BE2C (cell line): ENCODE results near the gene RAD18.

ENCODE experiments used
- DNase-seq: peaks from one replicate; pipeline ENCODE4 v3.0.0-alpha.2; 2020
- H3K27me3 ChIP-seq: fragments of 250-450 bp; sonication (Bioruptor Pico); 2 replicates; pipeline ENCODE4 v1.5.1; 2020; ENCODE audit warnings: mild to moderate bottlenecking
- H3K36me3 ChIP-seq: fragments of 250-450 bp; sonication (Bioruptor Pico); 2 replicates; pipeline ENCODE4 v1.5.1; 2020; ENCODE audit warnings: mild to moderate bottlenecking
- H3K4me1 ChIP-seq: fragments of 250-450 bp; sonication (Bioruptor Pico); 2 replicates; pipeline ENCODE4 v1.5.1; 2020
- H3K4me3 ChIP-seq: 2 replicates; pipeline ENCODE4 v1.5.1; 2011; ENCODE audit warnings: low read depth, low read length
- H3K9me3 ChIP-seq: fragments of 250-450 bp; sonication (Bioruptor Pico); 2 replicates; pipeline ENCODE4 v1.5.1; 2020
- CTCF ChIP-seq: IDR thresholded peaks from 2 replicates; pipeline ENCODE4 v1.5.1; 2012; ENCODE audit warnings: mild to moderate bottlenecking, low read depth, low read length

RAD18 gene

GRCh38 chr3:8966150-8966819, 3.0 kb upstream of the RAD18 start:
- no peaks in the 10 kb centered on the region for H3K4me1 ChIP-seq
- H3K4me3 ChIP-seq, result no peak overlapping the region

GRCh38 chr3:8964436-8965370, 1.4 kb upstream of the RAD18 start:
- Histone ChIP-seq H3K4me3 (no peak overlapping the region), H3K27me3 (no peaks in the 10 kb centered on the region), H3K9me3 (no peaks in the 10 kb centered on the region), H3K4me1 (no peaks in the 10 kb centered on the region), H3K36me3 (no peaks in the 10 kb centered on the region)
- DNase-seq, result no peak
- no peak for TF ChIP-seq CTCF

More at GRCh38 chr3:8966150-8966819, 3.0 kb upstream of the RAD18 start:
- Histone ChIP-seq H3K27me3 (no peaks in the 10 kb centered on the region), H3K36me3 (no peaks in the 10 kb centered on the region), H3K9me3 (no peaks in the 10 kb centered on the region)
- TF ChIP-seq CTCF, result no peak
- no peak for DNase-seq

GRCh38 chr3:8962226-8962861, 928 bp downstream of the RAD18 start:
- H3K9me3 ChIP-seq, result no peaks in the 10 kb centered on the region
- H3K4me1 ChIP-seq, result no peaks in the 10 kb centered on the region
- no peak for DNase-seq
- no peak for TF ChIP-seq CTCF
- H3K36me3 ChIP-seq, result no peaks in the 10 kb centered on the region
- peak overlapping the region; percentile 88 for H3K4me3 ChIP-seq
- no peaks in the 10 kb centered on the region for H3K27me3 ChIP-seq

DNA sequence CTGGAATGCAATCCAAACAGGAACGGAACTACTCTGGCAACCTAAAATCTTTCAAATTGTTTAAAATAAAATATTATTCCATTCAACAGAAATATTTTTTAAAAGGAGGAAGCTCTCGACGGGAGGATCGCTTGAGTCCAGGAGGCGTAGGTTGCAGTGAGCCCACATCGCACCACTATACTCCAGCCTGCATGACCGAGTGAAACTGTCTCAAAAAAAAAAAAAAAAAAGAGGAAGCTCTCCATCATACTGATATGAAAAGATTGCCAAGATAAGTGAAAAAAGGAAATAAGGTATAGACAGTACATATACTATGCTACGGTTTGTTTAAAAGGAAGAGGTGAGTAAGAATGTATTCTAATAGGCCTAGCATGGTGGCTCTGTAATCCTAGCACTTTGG, 3.6 kb downstream of the RAD18 start:
- Histone ChIP-seq H3K36me3 (no peaks in the 10 kb centered on the region), H3K27me3 (no peaks in the 10 kb centered on the region), H3K4me1 (no peaks in the 10 kb centered on the region), H3K4me3 (no peak overlapping the region), H3K9me3 (no peaks in the 10 kb centered on the region)
- no peak for DNase-seq
- no peak for TF ChIP-seq CTCF

GRCh38 chr3:8954938-8955763, 8.1 kb downstream of the RAD18 start:
- Histone ChIP-seq H3K9me3 (no peaks in the 10 kb centered on the region), H3K4me1 (no peaks in the 10 kb centered on the region), H3K36me3 (no peaks in the 10 kb centered on the region), H3K27me3 (no peaks in the 10 kb centered on the region), H3K4me3 (no peak overlapping the region)
- no peak for TF ChIP-seq CTCF
- DNase-seq, result no peak
